A673 (cell line): ENCODE results near the gene NRF1. TPM values are rescaled to one million over a fixed set of nuclear protein-coding genes. Genes with fewer than 3 reads are reported as not detected.

Source experiments
- BruUV-seq: library from RNA; stranded (reverse); fragments of 400-500 nt; replicated peaks from 2 replicates; lab custom pipeline; 2021; lab: Mats Ljungman, UMichigan
- CTCF ChIA-PET: fragments of 300-600 bp; sonication (Branson Sonifier 250); formaldehyde crosslinking; loops from one replicate; lab custom pipeline; 2022; ENCODE audit warnings: antibody characterized with exemption; lab: Charles Lee
- POLR2A ChIA-PET: fragments of 300-600 bp; sonication (Branson Sonifier 250); formaldehyde crosslinking; loops from one replicate; lab custom pipeline; 2022; ENCODE audit warnings: antibody characterized with exemption; ENCODE audit not compliant: low non-redundant PET; lab: Charles Lee
- DNase-seq: peaks from one replicate; pipeline ENCODE4 v3.0.0-alpha.2; 2015; ENCODE audit warnings: low spot score
- H3K27ac ChIP-seq: fragments of 200-600 bp; sonication (generic); 2 replicates; pipeline ENCODE4 v1.5.1; 2016; ENCODE audit warnings: mixed run types, low read depth, mild to moderate bottlenecking, mixed read lengths, antibody characterized with exemption, low read length; ENCODE audit not compliant: poor library complexity, severe bottlenecking
- H3K27me3 ChIP-seq: fragments of 200-600 bp; sonication (generic); replicated peaks from 2 replicates; pipeline ENCODE4 v1.6.1; 2017; ENCODE audit warnings: mixed run types, low read depth, mild to moderate bottlenecking, mixed read lengths, antibody characterized with exemption, low read length; ENCODE audit not compliant: insufficient read depth, poor library complexity
- H3K36me3 ChIP-seq: fragments of 200-600 bp; sonication (generic); 2 replicates; pipeline ENCODE4 v1.6.1; 2016; ENCODE audit warnings: mixed run types, mild to moderate bottlenecking, mixed read lengths, antibody characterized with exemption, low read length; ENCODE audit not compliant: insufficient read depth, poor library complexity, severe bottlenecking
- H3K4me1 ChIP-seq: fragments of 200-600 bp; sonication (generic); 2 replicates; pipeline ENCODE4 v1.6.1; 2017; ENCODE audit warnings: mixed run types, mild to moderate bottlenecking, mixed read lengths, antibody characterized with exemption, low read length; ENCODE audit not compliant: insufficient read depth, poor library complexity, severe bottlenecking
- H3K4me3 ChIP-seq: fragments of 200-600 bp; sonication (generic); 2 replicates; pipeline ENCODE4 v1.5.1; 2016; ENCODE audit warnings: low read depth, mixed run types, mild to moderate bottlenecking, mixed read lengths, low read length; ENCODE audit not compliant: poor library complexity, severe bottlenecking
- H3K9me3 ChIP-seq: fragments of 200-600 bp; sonication (generic); 2 replicates; pipeline ENCODE4 v1.6.1; 2016; ENCODE audit warnings: mixed run types, low read depth, mild to moderate bottlenecking, mixed read lengths, antibody characterized with exemption, low read length; ENCODE audit not compliant: poor library complexity, severe bottlenecking
- CTCF ChIP-seq: fragments of 300-800, 200-600 bp; sonication (generic); conservative IDR thresholded peaks from 2 replicates; pipeline ENCODE4 v1.5.1; 2017; ENCODE audit warnings: low read depth, mild to moderate bottlenecking, antibody characterized with exemption, low read length, moderate library complexity, mixed read lengths
- EZH2 ChIP-seq: fragments of 200-600 bp; sonication (generic); IDR thresholded peaks from 2 replicates; pipeline ENCODE4 v1.6.1; 2017; ENCODE audit warnings: borderline replicate concordance, low read depth, mild to moderate bottlenecking, mixed read lengths, antibody characterized with exemption, low read length; ENCODE audit not compliant: poor library complexity, severe bottlenecking
- intact Hi-C: fragments of 100-400 bp; cut with micrococcal nuclease; formaldehyde crosslinking; loops from one replicate; pipeline ENCODE4 v1.10.0; 2022; ENCODE audit not compliant: unreplicated experiment
- total RNA-seq: library from RNA; stranded (reverse); gene quantifications from 2 replicates; pipeline ENCODE4 v1.2.3, GENCODE V29; 2021

NRF1 gene
- total RNA-seq, 1 experiment from 2014 or later, result 30.2 TPM

GRCh38 chr7:129796186-129796775 is 184.8 kb downstream of the NRF1 start:
- no peaks in the 10 kb centered on the region for H3K4me1 ChIP-seq
- H3K4me3 ChIP-seq, result no peak overlapping the region
- BruUV-seq, result no TSS peak
- no peaks in the 10 kb centered on the region for H3K27me3 ChIP-seq
- H3K27ac ChIP-seq, result no peak overlapping the region
- POLR2A ChIA-PET, result no interaction called here
- no peak for DNase-seq
- no peaks in the 10 kb centered on the region for H3K9me3 ChIP-seq
- no peaks in the 10 kb centered on the region for H3K36me3 ChIP-seq
- TF ChIP-seq CTCF (no peak), EZH2 (no peak)
- intact Hi-C loops, result no loop called here
- CTCF ChIA-PET, result no interaction called here

GRCh38 chr7:129797214-129797789 is 185.8 kb downstream of the NRF1 start:
- no TSS peak for BruUV-seq
- ChIA-PET CTCF (no interaction called here), POLR2A (no interaction called here)
- Histone ChIP-seq H3K36me3 (no peaks in the 10 kb centered on the region), H3K9me3 (no peaks in the 10 kb centered on the region), H3K27ac (no peak overlapping the region), H3K27me3 (no peaks in the 10 kb centered on the region), H3K4me3 (no peak overlapping the region), H3K4me1 (no peaks in the 10 kb centered on the region)
- no peak for TF ChIP-seq EZH2
- no peak for TF ChIP-seq CTCF
- peak; percentile 33 for DNase-seq
- intact Hi-C loops, result no loop called here

- intact Hi-C loops, result no loop called here
- Histone ChIP-seq H3K27ac (no peak overlapping the region), H3K4me1 (no peaks in the 10 kb centered on the region), H3K36me3 (no peaks in the 10 kb centered on the region), H3K27me3 (no peaks in the 10 kb centered on the region), H3K4me3 (no peak overlapping the region), H3K9me3 (no peaks in the 10 kb centered on the region)
- no TSS peak for BruUV-seq
- CTCF ChIA-PET, result no interaction called here
- POLR2A ChIA-PET, result no interaction called here
- TF ChIP-seq EZH2, result no peak
- TF ChIP-seq CTCF, result no peak
- no peak for DNase-seq
Measured at GRCh38 chr7:129798616-129799349, 187.3 kb downstream of the NRF1 start.
